8988T (cell line): Measurements from ENCODE around the gene KCTD7.
"Not testable (repeated sequence)": the region's sequence is repeated elsewhere in the genome, so short reads cannot be mapped to it uniquely, and the experiment has no call there.

Experiments
- DNase-seq: peaks from one replicate; pipeline ENCODE4 v3.0.0; 2011

Gene KCTD7

GRCh38 chr7:66655113-66655806 lies 26.6 kb downstream of the KCTD7 start:
- not testable (repeated sequence) for DNase-seq

GRCh38 chr7:66655826-66656485 lies 27.3 kb downstream of the KCTD7 start:
- not testable (repeated sequence) for DNase-seq

GRCh38 chr7:66657798-66658197 lies 29.1 kb downstream of the KCTD7 start:
- DNase-seq: no peak

- no peak for DNase-seq
Observed at GRCh38 chr7:66662646-66663264, 34.1 kb downstream of the KCTD7 start.

- no peak for DNase-seq
Observed at GRCh38 chr7:66664590-66665293, 36.1 kb downstream of the KCTD7 start.

- no peak for DNase-seq
Observed at GRCh38 chr7:66666313-66666952, 37.8 kb downstream of the KCTD7 start.

GRCh38 chr7:66667023-66667728 lies 38.5 kb downstream of the KCTD7 start:
- DNase-seq: no peak

- no peak for DNase-seq
Observed at GRCh38 chr7:66668112-66668511, 39.4 kb downstream of the KCTD7 start.

GRCh38 chr7:66668677-66669076 lies 40.0 kb downstream of the KCTD7 start:
- no peak for DNase-seq

- no peak for DNase-seq
Observed at GRCh38 chr7:66669088-66669487, 40.4 kb downstream of the KCTD7 start.

- DNase-seq: no peak
Observed at GRCh38 chr7:66669496-66669895, 40.8 kb downstream of the KCTD7 start.

- no peak for DNase-seq
Observed at GRCh38 chr7:66671034-66671433, 42.4 kb downstream of the KCTD7 start.

GRCh38 chr7:66671486-66671885 lies 42.8 kb downstream of the KCTD7 start:
- DNase-seq: not testable (repeated sequence)

GRCh38 chr7:66672432-66673123 lies 43.9 kb downstream of the KCTD7 start:
- not testable (repeated sequence) for DNase-seq

GRCh38 chr7:66673124-66673640 lies 44.5 kb downstream of the KCTD7 start:
- DNase-seq: not testable (repeated sequence)

- DNase-seq: no peak
Observed at GRCh38 chr7:66679633-66680244, 51.1 kb downstream of the KCTD7 start.

GRCh38 chr7:66681491-66682349 lies 53.0 kb downstream of the KCTD7 start:
- peak; percentile 81 for DNase-seq

- no peak for DNase-seq
Observed at GRCh38 chr7:66682350-66683093, 53.8 kb downstream of the KCTD7 start.

- DNase-seq: not testable (repeated sequence)
Observed at GRCh38 chr7:66683094-66683769, 54.6 kb downstream of the KCTD7 start.
